IMR-90 (cell line): ENCODE results near the gene IFT57.

Experiments
- CTCF ChIP-seq: conservative IDR thresholded peaks from 2 replicates; pipeline ENCODE4 v1.5.1; 2012; ENCODE audit warnings: mild to moderate bottlenecking, low read depth, low read length, improper control_type of control experiment
- MAFK ChIP-seq: IDR thresholded peaks from 2 replicates; pipeline ENCODE4 v1.6.1; 2012; ENCODE audit warnings: low read depth, low read length, improper control_type of control experiment

- TF ChIP-seq CTCF (no peak), MAFK (no peak)
Measured at GRCh38 chr3:108113975-108114374, 108.2 kb downstream of the IFT57 start.
